ENCODE results near the gene NCOA7.
"Not testable (repeated sequence)": the region's sequence is repeated elsewhere in the genome, so short reads cannot be mapped to it uniquely, and the experiment has no call there.

NCOA7 gene

GRCh38 chr6:125792680-125793079 is 1.9 kb downstream of the NCOA7 start:
- DNase-seq = no peak

- DNase-seq = no peak
These were observed 2.5 kb downstream of the NCOA7 start for GRCh38 chr6:125793280-125793679.

- DNase-seq = no peak
These were observed 3.1 kb downstream of the NCOA7 start for GRCh38 chr6:125793863-125794262.

- DNase-seq = no peak
These were observed 3.8 kb downstream of the NCOA7 start for GRCh38 chr6:125794342-125795137.

GRCh38 chr6:125795301-125795700 is 4.5 kb downstream of the NCOA7 start:
- DNase-seq = no peak

GRCh38 chr6:125797120-125797885 is 6.5 kb downstream of the NCOA7 start:
- DNase-seq = no peak

- no peak for DNase-seq
These were observed 7.2 kb downstream of the NCOA7 start for GRCh38 chr6:125797886-125798444.

- DNase-seq = no peak
These were observed 8.2 kb downstream of the NCOA7 start for GRCh38 chr6:125798734-125799508.

GRCh38 chr6:125802383-125802782 is 11.6 kb downstream of the NCOA7 start:
- no peak for DNase-seq

GRCh38 chr6:125802943-125803377 is 12.2 kb downstream of the NCOA7 start:
- DNase-seq = no peak

- DNase-seq = no peak
These were observed 13.5 kb downstream of the NCOA7 start for GRCh38 chr6:125804264-125804663.

GRCh38 chr6:125804866-125805425 is 14.2 kb downstream of the NCOA7 start:
- DNase-seq = not testable (repeated sequence)

- no peak for DNase-seq
These were observed 16.1 kb downstream of the NCOA7 start for GRCh38 chr6:125806813-125807212.

- DNase-seq = no peak
These were observed 16.5 kb downstream of the NCOA7 start for GRCh38 chr6:125807293-125807692.

- no peak for DNase-seq
These were observed 17.3 kb downstream of the NCOA7 start for GRCh38 chr6:125808060-125808459.

GRCh38 chr6:125808591-125808990 is 17.8 kb downstream of the NCOA7 start:
- DNase-seq = no peak

GRCh38 chr6:125809570-125810170 is 18.9 kb downstream of the NCOA7 start:
- no peak for DNase-seq

GRCh38 chr6:125810445-125810844 is 19.7 kb downstream of the NCOA7 start:
- DNase-seq = no peak

- no peak for DNase-seq
These were observed 20.5 kb downstream of the NCOA7 start for GRCh38 chr6:125811259-125811658.

GRCh38 chr6:125812394-125813292 is 21.9 kb downstream of the NCOA7 start:
- DNase-seq = no peak

- no peak for DNase-seq
These were observed 23.7 kb downstream of the NCOA7 start for GRCh38 chr6:125814481-125814880.

All from NK-92 treated with Interleukin-12 subunit alpha and Interleukin-12 subunit beta, amount 100 ng/mL, for 24 hours (cell line).